ENCODE data around the gene PLXNC1.
A peak's percentile ranks its signal among the peaks of the same experiment; 100 is the strongest.

The PLXNC1 gene

GRCh38 chr12:94186278-94187241 is 38.2 kb downstream of the PLXNC1 start:
- peak; percentile 60 for DNase-seq (ENCODE audit: low read depth)
- TF ChIP-seq, protein P1, sequence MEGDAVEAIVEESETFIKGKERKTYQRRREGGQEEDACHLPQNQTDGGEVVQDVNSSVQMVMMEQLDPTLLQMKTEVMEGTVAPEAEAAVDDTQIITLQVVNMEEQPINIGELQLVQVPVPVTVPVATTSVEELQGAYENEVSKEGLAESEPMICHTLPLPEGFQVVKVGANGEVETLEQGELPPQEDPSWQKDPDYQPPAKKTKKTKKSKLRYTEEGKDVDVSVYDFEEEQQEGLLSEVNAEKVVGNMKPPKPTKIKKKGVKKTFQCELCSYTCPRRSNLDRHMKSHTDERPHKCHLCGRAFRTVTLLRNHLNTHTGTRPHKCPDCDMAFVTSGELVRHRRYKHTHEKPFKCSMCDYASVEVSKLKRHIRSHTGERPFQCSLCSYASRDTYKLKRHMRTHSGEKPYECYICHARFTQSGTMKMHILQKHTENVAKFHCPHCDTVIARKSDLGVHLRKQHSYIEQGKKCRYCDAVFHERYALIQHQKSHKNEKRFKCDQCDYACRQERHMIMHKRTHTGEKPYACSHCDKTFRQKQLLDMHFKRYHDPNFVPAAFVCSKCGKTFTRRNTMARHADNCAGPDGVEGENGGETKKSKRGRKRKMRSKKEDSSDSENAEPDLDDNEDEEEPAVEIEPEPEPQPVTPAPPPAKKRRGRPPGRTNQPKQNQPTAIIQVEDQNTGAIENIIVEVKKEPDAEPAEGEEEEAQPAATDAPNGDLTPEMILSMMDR (conservative IDR thresholded peaks at IDR 0.05; ENCODE audit: low read length): no peak
- H3K4me3 ChIP-seq (ENCODE audit: low read length): peak overlapping the region; percentile 47

GRCh38 chr12:94187361-94187760 is 39.0 kb downstream of the PLXNC1 start:
- peak overlapping the region; percentile 47 for H3K4me3 ChIP-seq (ENCODE audit: low read length)
- peak; percentile 37 for DNase-seq (ENCODE audit: low read depth)
- TF ChIP-seq, protein P1 (conservative IDR thresholded peaks at IDR 0.05; ENCODE audit: low read length): no peak

GRCh38 chr12:94190623-94191022 is 42.2 kb downstream of the PLXNC1 start:
- DNase-seq (ENCODE audit: low read depth): no peak
- TF ChIP-seq, protein P1 (conservative IDR thresholded peaks at IDR 0.05; ENCODE audit: low read length): no peak
- H3K4me3 ChIP-seq (ENCODE audit: low read length): no peak overlapping the region

GRCh38 chr12:94191023-94191422 is 42.6 kb downstream of the PLXNC1 start:
- H3K4me3 ChIP-seq (ENCODE audit: low read length): no peak overlapping the region
- no peak for DNase-seq (ENCODE audit: low read depth)
- TF ChIP-seq, protein P1 (conservative IDR thresholded peaks at IDR 0.05; ENCODE audit: low read length): no peak

DNA sequence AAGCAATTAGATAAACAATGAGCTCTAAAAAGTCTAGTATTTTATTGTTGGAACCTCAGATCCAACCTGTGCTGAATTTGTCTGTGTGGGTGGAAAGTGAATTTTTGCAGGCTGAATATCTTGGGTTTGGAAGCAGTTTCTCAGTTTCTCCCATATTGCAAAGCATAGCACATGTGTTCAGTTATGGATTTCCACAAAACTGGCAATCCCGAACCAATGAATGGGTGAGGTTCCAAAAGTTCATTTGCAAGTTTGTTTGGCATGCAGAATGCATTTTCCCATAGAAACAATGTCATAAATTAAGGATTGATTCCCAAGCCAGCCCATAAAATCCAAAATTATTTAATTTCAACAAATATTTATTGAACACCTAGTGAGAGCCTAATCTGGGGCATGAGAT is 43.4 kb downstream of the PLXNC1 start:
- TF ChIP-seq, protein P1 (conservative IDR thresholded peaks at IDR 0.05; ENCODE audit: low read length): no peak
- no peak for DNase-seq (ENCODE audit: low read depth)
- H3K4me3 ChIP-seq (ENCODE audit: low read length): no peak overlapping the region

DNA sequence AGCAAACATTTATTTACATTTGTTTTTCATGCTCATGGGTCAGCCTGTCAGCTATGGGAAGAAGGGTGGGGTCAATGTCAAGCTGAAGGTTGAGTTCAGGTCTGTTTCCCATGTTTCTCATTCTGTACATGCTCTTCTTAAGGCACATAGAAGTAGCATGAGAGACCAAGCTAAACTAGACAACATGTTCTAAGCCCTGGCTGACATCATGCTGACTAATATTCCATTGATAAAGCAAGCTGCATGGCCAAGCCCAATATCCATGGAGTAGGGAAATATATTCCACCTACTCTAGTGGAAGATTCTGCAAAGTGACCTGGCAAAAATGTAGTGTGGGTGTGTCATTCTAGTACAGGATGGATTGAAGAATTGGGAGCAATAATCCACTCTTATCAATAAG is 44.1 kb downstream of the PLXNC1 start:
- no peak for DNase-seq (ENCODE audit: low read depth)
- H3K4me3 ChIP-seq (ENCODE audit: low read length): no peak overlapping the region
- TF ChIP-seq, protein P1 (conservative IDR thresholded peaks at IDR 0.05; ENCODE audit: low read length): no peak

- H3K4me3 ChIP-seq (ENCODE audit: low read length): no peak overlapping the region
- no peak for DNase-seq (ENCODE audit: low read depth)
Observed at GRCh38 chr12:94193168-94193567, 44.8 kb downstream of the PLXNC1 start.

More at GRCh38 chr12:94193168-94193567, 44.8 kb downstream of the PLXNC1 start:
- TF ChIP-seq, protein P1 (conservative IDR thresholded peaks at IDR 0.05; ENCODE audit: low read length): no peak

Measured in AG10803 (cell line).